Loucy (cell line): ENCODE measurements around the gene ICAM5.

ENCODE experiments used
- EZH2phosphoT487 ChIP-seq: fragments of 200-600 bp; IDR thresholded peaks from 2 replicates; pipeline ENCODE4 v1.6.1; 2018; ENCODE audit warnings: antibody characterized with exemption, mild to moderate bottlenecking, moderate library complexity, borderline replicate concordance
- TF ChIP-seq, protein P1 (sequence below): fragments of 200-600 bp; sonication (generic); conservative IDR thresholded peaks from 2 replicates; pipeline ENCODE4 v1.5.1; 2014; ENCODE audit warnings: mild to moderate bottlenecking, antibody characterized with exemption, low read length

DNA sequence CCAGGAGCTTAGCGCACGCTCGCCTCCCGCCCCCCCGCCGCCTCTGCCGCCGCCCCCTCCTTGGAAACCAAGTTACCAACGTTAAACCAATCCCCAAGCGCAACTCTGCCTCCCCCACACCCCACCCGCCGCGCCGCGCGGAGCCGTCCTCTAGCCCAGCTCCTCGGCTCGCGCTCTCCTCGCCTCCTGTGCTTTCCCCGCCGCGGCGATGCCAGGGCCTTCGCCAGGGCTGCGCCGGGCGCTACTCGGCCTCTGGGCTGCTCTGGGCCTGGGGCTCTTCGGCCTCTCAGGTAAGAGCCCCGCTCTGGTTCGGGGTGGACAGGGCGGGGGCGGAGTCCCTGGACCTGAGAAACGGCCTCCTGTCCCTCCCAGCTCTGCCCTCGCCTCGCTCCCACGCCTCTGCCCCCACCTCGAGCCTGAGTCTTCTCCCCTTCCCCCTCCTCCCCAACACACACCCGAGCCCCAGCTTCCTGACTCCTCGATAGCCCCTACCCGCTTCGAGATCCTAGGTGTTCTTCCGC lies at the start of gene ICAM5:
- TF ChIP-seq, protein P1, sequence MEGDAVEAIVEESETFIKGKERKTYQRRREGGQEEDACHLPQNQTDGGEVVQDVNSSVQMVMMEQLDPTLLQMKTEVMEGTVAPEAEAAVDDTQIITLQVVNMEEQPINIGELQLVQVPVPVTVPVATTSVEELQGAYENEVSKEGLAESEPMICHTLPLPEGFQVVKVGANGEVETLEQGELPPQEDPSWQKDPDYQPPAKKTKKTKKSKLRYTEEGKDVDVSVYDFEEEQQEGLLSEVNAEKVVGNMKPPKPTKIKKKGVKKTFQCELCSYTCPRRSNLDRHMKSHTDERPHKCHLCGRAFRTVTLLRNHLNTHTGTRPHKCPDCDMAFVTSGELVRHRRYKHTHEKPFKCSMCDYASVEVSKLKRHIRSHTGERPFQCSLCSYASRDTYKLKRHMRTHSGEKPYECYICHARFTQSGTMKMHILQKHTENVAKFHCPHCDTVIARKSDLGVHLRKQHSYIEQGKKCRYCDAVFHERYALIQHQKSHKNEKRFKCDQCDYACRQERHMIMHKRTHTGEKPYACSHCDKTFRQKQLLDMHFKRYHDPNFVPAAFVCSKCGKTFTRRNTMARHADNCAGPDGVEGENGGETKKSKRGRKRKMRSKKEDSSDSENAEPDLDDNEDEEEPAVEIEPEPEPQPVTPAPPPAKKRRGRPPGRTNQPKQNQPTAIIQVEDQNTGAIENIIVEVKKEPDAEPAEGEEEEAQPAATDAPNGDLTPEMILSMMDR, result no peak
- TF ChIP-seq EZH2phosphoT487, result no peak
